Activated CD8-positive, alpha-beta memory T cell treated with anti-CD3 and anti-CD28 coated beads, Interleukin-2, amount 50 U/mL, for 4 hours (primary cell): Measurements from ENCODE around the gene TSEN54.

ENCODE experiments used
- DNase-seq: peaks from one replicate; pipeline ENCODE4 v3.0.0-alpha.2; 2020

TSEN54 gene

GRCh38 chr17:75548813-75549212 is 32.5 kb downstream of the TSEN54 start:
- no peak for DNase-seq

- DNase-seq = no peak
Measured at GRCh38 chr17:75549246-75550138, 33.2 kb downstream of the TSEN54 start.

DNA sequence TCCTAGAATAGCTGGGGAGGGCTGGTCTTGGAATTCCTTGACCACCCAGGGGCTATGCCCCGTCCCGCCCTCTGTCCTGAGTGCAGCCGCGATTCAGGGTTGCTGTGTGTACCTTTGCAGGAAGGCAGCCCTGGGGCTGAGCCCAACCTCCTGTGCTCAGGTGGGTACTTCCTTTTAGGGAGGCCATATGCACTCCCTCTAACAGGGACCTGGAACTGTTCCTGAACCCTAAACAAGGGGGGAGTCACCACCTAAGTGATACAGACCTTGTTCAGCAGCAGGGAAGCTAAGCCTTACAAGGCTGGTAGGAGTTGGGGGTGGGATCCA is 33.8 kb downstream of the TSEN54 start:
- DNase-seq = no peak

GRCh38 chr17:75551266-75551665 is 34.9 kb downstream of the TSEN54 start:
- DNase-seq = no peak

- no peak for DNase-seq
Measured at GRCh38 chr17:75552425-75553294, 36.3 kb downstream of the TSEN54 start.

DNA sequence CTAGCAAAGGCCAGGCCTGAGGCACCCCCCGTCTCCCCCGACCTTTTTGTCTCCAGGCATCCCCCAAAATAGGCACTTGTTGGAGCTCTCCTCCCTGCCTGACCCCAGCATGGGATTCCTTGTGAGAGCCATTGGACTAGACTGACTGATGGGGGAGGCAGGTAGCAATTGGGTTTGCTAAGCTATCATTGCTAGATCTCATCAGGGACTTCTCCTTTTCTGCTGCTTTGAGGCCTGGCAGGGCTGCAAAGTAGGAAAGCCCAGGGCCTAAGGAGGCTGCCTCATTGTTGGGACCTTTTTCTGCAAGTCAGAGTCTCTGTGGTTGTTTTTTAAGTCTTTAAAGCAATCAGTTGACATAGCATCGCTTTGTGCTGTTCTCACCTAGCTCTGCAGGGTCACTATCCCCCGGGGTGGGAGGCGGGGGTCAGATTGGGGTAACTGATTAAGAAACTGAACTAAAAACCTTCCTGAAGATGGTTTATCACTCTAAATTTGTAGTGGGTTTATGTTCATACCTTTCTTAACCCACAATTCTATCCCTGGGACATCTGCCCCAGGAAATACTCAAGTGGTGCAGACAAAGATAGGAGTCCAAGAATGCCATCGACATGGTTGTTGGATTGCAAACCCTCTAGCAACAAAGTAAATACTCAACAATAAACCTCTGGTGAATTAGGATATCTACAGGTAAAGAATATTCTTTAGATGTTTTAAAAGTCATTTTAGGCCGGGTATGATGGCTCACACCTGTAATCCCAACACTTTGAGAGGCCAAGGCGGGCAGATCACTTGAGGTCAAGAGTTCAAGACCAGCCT is 37.2 kb downstream of the TSEN54 start:
- no peak for DNase-seq

DNA sequence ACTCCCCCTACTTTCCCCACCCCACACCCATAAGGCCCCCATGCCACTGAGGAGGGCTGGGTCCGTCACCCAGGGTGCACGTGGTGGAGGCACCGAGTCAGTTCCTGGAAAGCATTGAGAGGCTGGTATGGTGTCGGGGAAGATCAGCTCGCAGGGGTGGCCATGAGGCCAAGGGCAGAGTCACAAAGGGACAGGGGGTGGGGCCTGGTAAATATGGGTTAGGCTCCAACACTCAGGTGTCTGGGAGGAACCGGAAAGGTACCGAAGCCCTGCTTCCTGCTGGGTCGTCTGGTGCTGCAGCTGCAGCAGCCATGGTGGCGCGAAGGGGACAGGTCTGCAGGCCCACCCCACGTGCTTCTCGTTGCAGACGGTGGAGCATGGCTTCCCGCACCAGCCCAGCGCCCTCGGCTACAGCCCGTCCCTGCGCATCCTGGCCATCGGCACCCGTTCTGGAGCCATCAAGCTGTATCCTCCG is 39.4 kb downstream of the TSEN54 start:
- no peak for DNase-seq

DNA sequence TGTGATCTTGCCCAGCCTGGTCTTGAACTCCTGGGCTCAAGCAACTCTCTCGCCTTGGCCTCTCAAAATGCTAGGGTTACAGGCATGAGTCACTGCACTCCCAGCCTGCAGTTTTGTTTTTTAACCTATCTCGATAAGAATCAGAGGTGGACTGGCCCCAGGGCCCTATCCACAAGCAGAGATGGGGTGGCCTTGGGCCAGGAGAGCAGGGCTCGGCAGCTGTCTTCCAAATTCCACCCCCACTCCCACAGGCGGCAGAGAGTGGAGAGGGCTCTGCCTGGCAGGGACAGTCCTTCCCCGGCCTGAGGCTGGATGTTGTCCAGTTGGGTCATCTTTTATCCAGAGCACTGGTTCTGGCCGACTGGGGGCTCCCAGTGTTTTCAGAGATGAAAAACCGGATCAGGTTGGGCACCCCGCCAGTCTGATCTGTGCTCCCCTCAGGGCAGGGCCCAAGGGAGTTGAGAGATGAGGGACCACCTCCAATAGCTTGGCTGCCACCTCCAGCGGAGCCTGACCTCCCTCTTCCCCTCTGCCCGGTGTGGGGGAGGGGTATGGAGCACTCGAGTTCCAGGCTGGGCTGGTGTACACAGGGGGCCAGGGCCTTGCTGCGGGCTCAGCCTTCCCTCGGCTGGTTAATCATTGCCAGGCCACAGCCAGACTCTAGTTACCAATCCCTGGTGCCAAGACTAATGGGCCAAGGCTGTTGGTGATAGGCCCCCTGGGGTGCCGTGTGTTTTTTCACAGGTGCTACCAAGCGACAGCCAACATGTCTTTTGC is 40.9 kb downstream of the TSEN54 start:
- no peak for DNase-seq

DNA sequence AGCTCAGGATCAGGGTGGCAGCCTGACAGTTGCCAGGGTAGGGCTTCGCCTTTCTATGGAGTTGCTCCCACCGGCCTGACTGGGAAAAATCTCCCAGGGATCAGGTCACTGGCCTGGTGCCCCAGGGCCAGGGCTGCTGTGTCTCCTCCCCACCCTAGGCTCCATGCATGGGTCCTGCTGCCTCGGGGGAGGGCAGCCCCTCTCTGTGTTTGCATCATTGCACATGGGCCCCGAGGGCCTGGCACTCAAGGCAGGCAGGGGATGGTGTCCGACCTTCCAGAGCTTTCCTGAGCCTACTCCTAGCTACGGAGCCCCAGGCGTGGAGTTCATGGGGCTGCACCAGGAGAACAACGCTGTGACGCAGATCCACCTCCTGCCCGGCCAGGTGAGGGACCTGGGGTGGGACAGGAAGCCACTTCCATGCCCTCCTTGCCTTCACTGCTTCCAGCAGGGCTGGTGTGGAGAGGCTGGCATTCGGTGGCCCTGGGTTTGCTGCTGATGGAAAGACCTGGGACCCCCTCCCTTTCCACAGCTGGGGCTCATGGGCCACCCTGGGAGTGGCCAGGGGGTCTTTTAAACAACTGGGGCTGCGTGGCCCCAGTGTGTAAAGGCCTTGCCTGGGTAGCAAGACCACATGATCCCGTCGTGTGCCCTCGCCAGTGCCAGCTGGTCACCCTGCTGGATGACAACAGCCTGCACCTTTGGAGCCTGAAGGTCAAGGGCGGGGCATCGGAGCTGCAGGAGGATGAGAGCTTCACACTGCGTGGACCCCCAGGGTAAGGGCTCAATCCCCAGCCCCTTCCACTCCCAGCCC is 41.7 kb downstream of the TSEN54 start:
- no peak for DNase-seq

DNA sequence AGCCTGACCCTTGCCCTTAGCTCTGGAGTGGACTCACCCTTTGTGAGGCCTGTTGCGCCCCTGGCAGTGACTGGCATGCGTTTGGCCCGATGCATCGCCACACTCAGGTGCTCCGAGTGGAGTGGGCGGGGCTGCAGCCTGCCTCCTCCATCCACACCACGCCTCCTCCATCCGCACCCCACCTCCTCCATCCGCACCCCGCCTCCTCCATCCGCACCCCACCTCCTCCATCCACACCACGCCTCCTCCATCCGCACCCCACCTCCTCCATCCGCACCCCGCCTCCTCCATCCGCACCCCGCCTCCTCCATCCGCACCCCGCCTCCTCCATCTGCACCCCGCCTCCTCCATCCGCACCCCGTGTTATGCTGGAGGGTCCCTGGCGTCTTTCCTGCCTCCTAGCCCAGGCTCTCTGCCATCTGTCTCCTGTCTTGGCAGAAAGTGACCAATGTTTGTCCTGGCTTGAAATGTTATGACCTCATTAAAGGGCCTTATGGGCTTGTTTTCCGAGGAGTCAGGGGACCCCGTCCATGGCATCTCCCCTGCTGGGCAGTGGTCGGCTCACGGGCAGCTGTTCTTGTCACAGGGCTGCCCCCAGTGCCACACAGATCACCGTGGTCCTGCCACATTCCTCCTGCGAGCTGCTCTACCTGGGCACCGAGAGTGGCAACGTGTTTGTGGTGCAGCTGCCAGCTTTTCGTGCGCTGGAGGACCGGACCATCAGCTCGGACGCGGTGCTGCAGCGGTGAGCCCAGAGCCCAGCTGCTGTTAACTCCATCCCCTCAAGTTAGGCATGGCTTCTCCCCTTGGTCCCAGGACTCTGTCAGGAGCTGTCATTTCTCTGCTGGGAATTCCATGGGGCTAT is 42.6 kb downstream of the TSEN54 start:
- no peak for DNase-seq

DNA sequence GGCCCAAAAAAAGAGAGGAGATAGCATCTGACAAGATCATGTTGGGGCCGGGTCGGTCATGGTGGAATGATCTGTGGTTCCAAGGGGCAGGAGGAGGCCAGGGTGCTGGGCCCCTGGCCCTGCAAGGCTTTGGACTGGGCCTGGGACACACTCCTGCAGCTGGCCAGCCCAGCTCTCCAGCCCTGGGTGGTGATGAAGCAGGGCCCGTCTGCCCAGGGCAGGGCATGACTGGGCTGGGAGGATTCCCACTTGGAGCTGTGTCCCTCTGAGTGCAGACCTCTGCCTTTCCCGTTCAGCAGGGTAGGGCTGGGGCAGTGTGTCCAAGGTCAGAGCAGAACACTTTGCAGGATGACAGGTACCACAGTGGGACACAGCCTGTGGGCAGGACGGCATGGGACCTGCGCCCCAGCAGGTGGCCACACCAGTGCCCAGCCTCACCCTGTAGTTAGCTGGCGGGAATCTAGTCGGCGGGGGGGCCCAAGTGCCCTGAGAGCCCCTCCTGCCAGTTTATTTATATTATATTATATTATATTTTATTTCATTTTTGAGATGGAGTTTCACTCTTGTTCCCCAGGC is 43.7 kb downstream of the TSEN54 start:
- no peak for DNase-seq

GRCh38 chr17:75561927-75562603 is 45.7 kb downstream of the TSEN54 start:
- DNase-seq = no peak

- no peak for DNase-seq
Measured at GRCh38 chr17:75563063-75563758, 46.9 kb downstream of the TSEN54 start.

GRCh38 chr17:75564195-75564594 is 47.9 kb downstream of the TSEN54 start:
- no peak for DNase-seq

DNA sequence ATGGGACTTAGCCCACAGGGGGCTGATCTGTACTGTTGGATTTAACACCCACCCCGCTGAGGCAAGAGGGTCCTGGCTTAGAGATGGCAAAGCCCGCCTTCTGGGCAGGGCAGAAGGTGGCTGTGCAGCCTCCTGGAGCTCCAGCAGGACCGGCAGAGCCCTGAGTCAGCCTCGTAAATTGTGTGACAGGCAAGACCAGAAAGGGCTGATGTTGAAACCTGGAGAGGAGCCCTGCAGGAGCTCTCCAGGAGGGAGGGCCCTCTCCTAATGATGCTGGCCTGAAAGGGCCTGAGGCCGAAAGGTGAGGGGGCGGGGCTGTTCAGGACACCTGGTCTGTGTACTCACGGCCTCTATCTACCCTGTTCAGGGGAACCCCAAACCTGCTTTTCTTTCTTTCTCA is 48.7 kb downstream of the TSEN54 start:
- DNase-seq = no peak

DNA sequence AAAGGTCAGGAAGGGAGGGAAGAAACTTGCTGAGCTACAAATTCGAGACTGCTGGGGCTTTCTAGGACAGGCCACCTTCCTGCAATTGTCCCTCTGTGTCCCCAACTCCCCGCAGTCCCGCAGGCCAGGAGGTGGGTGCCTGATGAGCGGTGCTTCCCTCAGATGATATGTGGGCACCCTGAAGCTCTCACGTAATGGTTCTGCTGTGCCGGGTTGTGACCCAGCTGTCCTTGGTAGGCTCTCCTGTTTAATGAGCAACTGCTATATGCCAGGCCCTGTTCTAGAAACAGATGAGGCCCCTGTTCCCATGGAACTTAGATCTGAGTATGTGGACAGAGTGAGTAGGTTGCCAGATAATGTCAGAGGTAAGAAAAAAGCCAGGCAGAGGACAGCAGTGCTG is 49.3 kb downstream of the TSEN54 start:
- no peak for DNase-seq

- no peak for DNase-seq
Measured at GRCh38 chr17:75566416-75566815, 50.1 kb downstream of the TSEN54 start.

DNA sequence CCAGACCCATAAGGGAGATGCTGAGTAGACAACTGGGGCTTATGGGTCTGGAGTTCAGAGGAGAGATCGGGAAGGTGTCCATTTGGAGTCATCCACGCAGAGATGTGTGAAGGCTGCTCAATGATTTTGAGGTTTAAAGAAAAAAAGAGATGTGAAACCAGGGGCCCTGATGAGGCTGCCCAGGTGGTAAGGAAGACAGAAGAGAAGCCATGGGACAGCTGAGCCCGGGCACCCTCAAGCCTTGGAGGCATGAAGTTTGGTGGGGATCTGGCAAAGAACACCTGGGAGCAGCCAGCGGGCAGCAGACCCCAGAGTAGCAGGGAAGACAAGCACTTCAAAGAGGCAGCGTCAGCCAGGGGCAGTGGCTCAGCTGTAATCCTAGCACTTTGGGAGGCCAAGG is 50.5 kb downstream of the TSEN54 start:
- DNase-seq = no peak
